Brain microvascular endothelial cell (primary cell): Measurements from ENCODE around the gene GAS2L3.

Experiments
- DNase-seq: peaks from one replicate; pipeline ENCODE4 v3.0.0-alpha.2; 2020
- H3K27ac ChIP-seq: fragments of 250-450 bp; sonication (Bioruptor Pico); 2 replicates; pipeline ENCODE4 v1.5.1; 2020; ENCODE audit warnings: mild to moderate bottlenecking, moderate library complexity
- H3K27me3 ChIP-seq: fragments of 250-450 bp; sonication (Bioruptor Pico); replicated peaks from 2 replicates; pipeline ENCODE4 v1.5.1; 2020; ENCODE audit warnings: mild to moderate bottlenecking
- H3K36me3 ChIP-seq: fragments of 250-450 bp; sonication (Bioruptor Pico); replicated peaks from 2 replicates; pipeline ENCODE4 v1.5.1; 2020; ENCODE audit warnings: mild to moderate bottlenecking
- H3K4me3 ChIP-seq: 2 replicates; pipeline ENCODE4 v1.5.1; 2011; ENCODE audit warnings: low read depth, mild to moderate bottlenecking, control low read depth, low read length, moderate library complexity
- in situ Hi-C: cut with HindIII; loops from 2 replicates; pipeline ENCODE4 v1.10.0; 2017; ENCODE audit warnings: low sequenced_read_pairs, low pct_ligation_motif_present
- TF ChIP-seq, protein P1 (sequence below): IDR thresholded peaks from 2 replicates; pipeline ENCODE4 v1.5.1; 2011; ENCODE audit warnings: low read depth, mild to moderate bottlenecking, moderate library complexity, low read length, control low read depth, inconsistent platforms; ENCODE audit errors: missing control alignments

The GAS2L3 gene

DNA sequence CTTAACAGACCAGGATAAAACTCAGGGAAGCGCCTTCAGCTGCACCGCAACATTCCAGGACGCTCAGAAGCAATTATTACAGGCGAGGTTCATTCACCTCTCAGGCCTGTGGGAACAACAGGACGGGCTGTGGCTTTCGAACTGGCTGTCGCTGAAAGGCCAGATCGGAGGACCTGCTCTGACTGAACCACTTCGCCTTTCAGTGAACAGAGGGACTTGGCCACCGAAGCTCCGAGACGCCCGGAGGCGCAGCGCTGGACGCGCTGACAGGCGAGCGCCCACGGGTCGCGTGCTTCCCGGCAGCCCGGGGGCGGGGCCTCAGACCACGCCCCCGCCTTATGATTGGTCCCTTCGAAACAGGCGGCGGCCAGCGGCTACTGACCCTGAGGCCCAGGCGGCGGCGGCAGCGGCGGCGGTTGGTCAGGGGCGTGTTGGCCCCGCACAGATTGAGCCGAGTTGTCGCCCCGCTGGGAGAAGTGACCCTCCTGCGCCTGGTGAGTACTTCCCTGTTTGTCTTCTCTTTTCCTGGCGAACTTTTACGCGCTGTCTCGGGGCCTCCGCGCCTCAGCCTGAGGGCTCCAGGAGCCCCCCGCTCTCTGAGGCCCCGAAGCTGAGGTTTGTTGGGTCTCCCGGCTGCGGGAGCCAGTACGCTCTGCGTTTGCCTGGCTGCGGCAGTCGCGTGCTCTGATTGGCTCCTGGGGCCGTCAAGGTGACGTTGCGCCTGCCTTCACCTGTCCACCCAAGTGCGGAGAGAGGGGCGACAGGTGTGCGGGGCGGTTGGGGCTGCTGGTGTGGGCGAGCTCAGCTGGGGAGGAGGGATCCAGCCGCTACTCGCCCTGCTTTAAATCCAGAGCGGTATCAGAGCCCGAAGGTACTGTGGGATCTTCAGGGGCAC is at the start of gene GAS2L3:
Gene GAS2L3 (plus strand): TSS at position 393 of the 895 bp plus-strand sequence. CDS start 21,221 bp downstream, outside the sequence.
- DNase-seq: peak; percentile 66
- in situ Hi-C loops: no loop called here
- peak within 1 kb of the TSS; percentile 10 for H3K27ac ChIP-seq
- H3K36me3 ChIP-seq: no peaks in the 10 kb centered on the region
- no peaks in the 10 kb centered on the region for H3K27me3 ChIP-seq
- H3K4me3 ChIP-seq: peak within 1 kb of the TSS; percentile 72
- TF ChIP-seq, protein P1, sequence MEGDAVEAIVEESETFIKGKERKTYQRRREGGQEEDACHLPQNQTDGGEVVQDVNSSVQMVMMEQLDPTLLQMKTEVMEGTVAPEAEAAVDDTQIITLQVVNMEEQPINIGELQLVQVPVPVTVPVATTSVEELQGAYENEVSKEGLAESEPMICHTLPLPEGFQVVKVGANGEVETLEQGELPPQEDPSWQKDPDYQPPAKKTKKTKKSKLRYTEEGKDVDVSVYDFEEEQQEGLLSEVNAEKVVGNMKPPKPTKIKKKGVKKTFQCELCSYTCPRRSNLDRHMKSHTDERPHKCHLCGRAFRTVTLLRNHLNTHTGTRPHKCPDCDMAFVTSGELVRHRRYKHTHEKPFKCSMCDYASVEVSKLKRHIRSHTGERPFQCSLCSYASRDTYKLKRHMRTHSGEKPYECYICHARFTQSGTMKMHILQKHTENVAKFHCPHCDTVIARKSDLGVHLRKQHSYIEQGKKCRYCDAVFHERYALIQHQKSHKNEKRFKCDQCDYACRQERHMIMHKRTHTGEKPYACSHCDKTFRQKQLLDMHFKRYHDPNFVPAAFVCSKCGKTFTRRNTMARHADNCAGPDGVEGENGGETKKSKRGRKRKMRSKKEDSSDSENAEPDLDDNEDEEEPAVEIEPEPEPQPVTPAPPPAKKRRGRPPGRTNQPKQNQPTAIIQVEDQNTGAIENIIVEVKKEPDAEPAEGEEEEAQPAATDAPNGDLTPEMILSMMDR: no peak

DNA sequence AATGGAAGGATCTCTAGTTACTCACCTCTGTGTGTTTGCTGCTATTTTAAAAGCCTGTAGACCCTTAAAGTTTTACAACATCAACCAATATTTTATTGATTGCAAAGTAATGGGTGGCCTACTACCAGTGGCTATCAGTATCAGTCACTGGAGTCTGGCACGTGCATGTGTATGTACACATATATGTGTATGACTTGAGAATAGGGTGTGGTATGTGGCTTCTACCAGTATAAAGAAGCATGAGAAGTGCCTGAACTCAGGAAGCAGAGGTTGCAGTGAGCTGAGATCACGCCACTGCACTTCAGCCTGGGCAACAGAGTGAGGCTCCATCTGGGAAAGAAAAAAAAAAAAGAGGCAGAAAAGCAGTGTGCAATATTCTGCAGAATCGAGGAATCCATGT is 45.5 kb upstream of the GAS2L3 start:
- TF ChIP-seq, protein P1: no peak
- no peak overlapping the region for H3K27ac ChIP-seq
- in situ Hi-C loops: no loop called here
- no peaks in the 10 kb centered on the region for H3K27me3 ChIP-seq
- H3K36me3 ChIP-seq: no peaks in the 10 kb centered on the region
- DNase-seq: no peak
- no peak overlapping the region for H3K4me3 ChIP-seq

DNA sequence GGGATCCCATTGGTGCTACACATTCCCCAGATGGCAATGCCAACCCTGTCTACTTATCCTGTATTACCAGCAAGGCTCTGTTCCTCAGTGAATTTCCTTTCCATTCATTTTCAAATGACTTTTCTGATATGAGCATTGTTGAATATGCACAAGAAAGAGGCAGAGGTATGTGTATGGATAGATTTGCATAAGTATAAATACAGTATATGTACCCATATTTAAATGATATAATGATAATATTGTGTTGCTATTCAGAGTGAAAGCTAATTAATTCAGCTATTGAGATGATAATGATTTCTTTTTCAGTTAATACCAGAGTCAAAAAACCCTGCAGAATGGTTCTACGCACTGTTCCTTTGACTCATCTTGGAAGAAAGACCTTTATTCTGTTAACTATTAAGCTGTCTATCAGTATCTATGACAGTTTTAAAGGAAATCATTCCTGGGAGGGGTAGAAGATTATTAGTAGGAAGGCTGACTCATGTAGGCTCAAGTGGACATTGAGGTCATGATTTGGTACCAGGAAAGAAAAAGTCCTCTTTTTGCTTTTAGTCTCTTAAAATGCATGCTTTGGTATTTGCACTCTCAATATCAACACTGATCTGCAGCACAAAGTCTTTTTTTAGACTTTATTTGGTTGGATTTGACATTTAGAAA is 44.9 kb upstream of the GAS2L3 start:
- H3K4me3 ChIP-seq: no peak overlapping the region
- no peaks in the 10 kb centered on the region for H3K36me3 ChIP-seq
- no peak overlapping the region for H3K27ac ChIP-seq
- no peaks in the 10 kb centered on the region for H3K27me3 ChIP-seq
- in situ Hi-C loops: no loop called here
- no peak for DNase-seq
- TF ChIP-seq, protein P1: no peak

DNA sequence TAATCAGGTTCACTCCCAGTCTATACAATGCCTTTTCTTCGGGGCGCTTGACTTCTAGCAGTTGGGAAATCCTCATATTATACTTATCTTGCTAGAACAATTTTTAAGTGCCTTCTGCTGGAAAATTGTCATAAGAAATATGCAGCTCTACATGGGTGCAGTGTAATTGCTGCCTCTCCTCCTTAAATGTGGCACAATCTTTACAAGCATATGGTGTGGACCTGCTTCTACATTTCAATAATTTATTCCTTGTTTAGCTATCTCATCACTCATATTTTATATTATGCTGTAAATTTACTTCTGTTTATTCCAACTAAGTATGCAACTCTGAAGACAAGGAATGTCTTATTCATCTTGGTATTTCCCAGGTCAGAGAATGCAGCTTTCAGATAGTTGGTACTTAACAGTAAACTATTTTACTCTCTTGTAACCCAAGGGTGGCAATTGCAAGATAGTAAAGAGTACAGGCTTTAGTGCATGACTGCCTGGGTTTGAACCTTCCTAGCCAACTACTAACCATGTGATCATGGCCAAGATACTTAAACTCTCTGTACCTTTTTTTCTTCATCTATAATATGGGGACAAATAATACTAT is 43.6 kb upstream of the GAS2L3 start:
- DNase-seq: no peak
- no peak overlapping the region for H3K4me3 ChIP-seq
- no peaks in the 10 kb centered on the region for H3K27me3 ChIP-seq
- no peak overlapping the region for H3K27ac ChIP-seq
- in situ Hi-C loops: no loop called here
- H3K36me3 ChIP-seq: no peaks in the 10 kb centered on the region
- TF ChIP-seq, protein P1: no peak

DNA sequence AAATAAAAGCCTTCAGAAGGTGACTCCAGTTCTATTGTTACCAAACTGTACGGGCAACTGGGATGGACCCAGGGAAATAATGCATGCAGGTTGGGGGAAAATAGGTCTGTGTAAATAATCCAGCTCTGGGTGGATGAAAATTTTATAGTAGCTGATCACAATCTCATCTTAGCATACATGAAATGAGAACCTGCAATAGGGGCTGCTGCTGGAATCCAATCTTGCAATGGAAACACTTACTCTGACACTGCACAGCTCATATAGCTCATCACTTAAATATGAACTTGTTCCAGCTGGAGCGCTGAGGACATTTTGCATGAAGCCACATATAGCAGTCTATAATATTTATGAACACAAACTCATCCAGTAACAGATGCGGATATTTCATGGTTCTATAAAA is 40.1 kb upstream of the GAS2L3 start:
- H3K27me3 ChIP-seq: no peaks in the 10 kb centered on the region
- no peak overlapping the region for H3K4me3 ChIP-seq
- no peak overlapping the region for H3K27ac ChIP-seq
- DNase-seq: no peak
- TF ChIP-seq, protein P1: no peak
- in situ Hi-C loops: no loop called here
- H3K36me3 ChIP-seq: no peaks in the 10 kb centered on the region
